ENCODE results near the gene PDCL2.

- TF ChIP-seq CTCF (IDR thresholded peaks at IDR 0.05) = no peak
- no peak for TF ChIP-seq POLR2A (IDR thresholded peaks at IDR 0.05)
Observed at GRCh38 chr4:55530691-55531090, 61.4 kb downstream of the PDCL2 start.
